IPS-15b (cell line): ENCODE measurements around the gene RHOU.

Source experiments
- H3K27me3 ChIP-seq: one replicate; pipeline ENCODE4 v1.6.1; 2013; ENCODE audit warnings: low read length; ENCODE audit not compliant: control insufficient read depth, insufficient read depth
- H3K36me3 ChIP-seq: one replicate; pipeline ENCODE4 v1.6.1; 2013; ENCODE audit warnings: low read length; ENCODE audit not compliant: control insufficient read depth, insufficient read depth
- H3K4me1 ChIP-seq: one replicate; pipeline ENCODE4 v1.6.1; 2013; ENCODE audit warnings: mild to moderate bottlenecking, low read length; ENCODE audit not compliant: control insufficient read depth, insufficient read depth
- H3K4me3 ChIP-seq: one replicate; pipeline ENCODE4 v1.5.1; 2013; ENCODE audit warnings: low read depth, low read length
- H3K9ac ChIP-seq: one replicate; pipeline ENCODE4 v1.6.1; 2013; ENCODE audit warnings: low read depth, mild to moderate bottlenecking, low read length
- H3K9me3 ChIP-seq: one replicate; pipeline ENCODE4 v1.6.1; 2013; ENCODE audit warnings: mild to moderate bottlenecking, low read length; ENCODE audit not compliant: control insufficient read depth, insufficient read depth

The RHOU gene

GRCh38 chr1:228751360-228752098 lies 16.2 kb downstream of the RHOU start:
- no peaks in the 10 kb centered on the region for H3K27me3 ChIP-seq
- no peaks in the 10 kb centered on the region for H3K4me1 ChIP-seq
- H3K9ac ChIP-seq = no peak overlapping the region
- no peak overlapping the region for H3K4me3 ChIP-seq
- H3K36me3 ChIP-seq = no peaks in the 10 kb centered on the region
- no peaks in the 10 kb centered on the region for H3K9me3 ChIP-seq

GRCh38 chr1:228752258-228752657 lies 17.0 kb downstream of the RHOU start:
- H3K27me3 ChIP-seq = no peaks in the 10 kb centered on the region
- no peak overlapping the region for H3K4me3 ChIP-seq
- H3K36me3 ChIP-seq = no peaks in the 10 kb centered on the region
- H3K9me3 ChIP-seq = no peaks in the 10 kb centered on the region
- no peaks in the 10 kb centered on the region for H3K4me1 ChIP-seq
- H3K9ac ChIP-seq = no peak overlapping the region

- Histone ChIP-seq H3K9ac (no peak overlapping the region), H3K4me3 (no peak overlapping the region), H3K4me1 (no peaks in the 10 kb centered on the region), H3K27me3 (no peaks in the 10 kb centered on the region), H3K36me3 (no peaks in the 10 kb centered on the region), H3K9me3 (no peaks in the 10 kb centered on the region)
These were observed 17.5 kb downstream of the RHOU start for GRCh38 chr1:228752675-228753265.

- Histone ChIP-seq H3K4me3 (no peak overlapping the region), H3K27me3 (no peaks in the 10 kb centered on the region), H3K36me3 (no peaks in the 10 kb centered on the region), H3K9ac (no peak overlapping the region), H3K9me3 (no peaks in the 10 kb centered on the region), H3K4me1 (no peaks in the 10 kb centered on the region)
These were observed 18.0 kb downstream of the RHOU start for GRCh38 chr1:228753287-228753686.

GRCh38 chr1:228753786-228754360 lies 18.6 kb downstream of the RHOU start:
- no peaks in the 10 kb centered on the region for H3K4me1 ChIP-seq
- H3K36me3 ChIP-seq = no peaks in the 10 kb centered on the region
- H3K9ac ChIP-seq = no peak overlapping the region
- H3K27me3 ChIP-seq = no peaks in the 10 kb centered on the region
- no peaks in the 10 kb centered on the region for H3K9me3 ChIP-seq
- no peak overlapping the region for H3K4me3 ChIP-seq

- H3K4me1 ChIP-seq = no peaks in the 10 kb centered on the region
- H3K4me3 ChIP-seq = no peak overlapping the region
These were observed 19.5 kb downstream of the RHOU start for GRCh38 chr1:228754646-228755268.

GRCh38 chr1:228755800-228756199 lies 20.5 kb downstream of the RHOU start:
- no peaks in the 10 kb centered on the region for H3K4me1 ChIP-seq
- no peak overlapping the region for H3K4me3 ChIP-seq
- H3K9ac ChIP-seq = no peak overlapping the region
- no peaks in the 10 kb centered on the region for H3K27me3 ChIP-seq
- H3K9me3 ChIP-seq = no peaks in the 10 kb centered on the region
- H3K36me3 ChIP-seq = no peaks in the 10 kb centered on the region

More at GRCh38 chr1:228754646-228755268, 19.5 kb downstream of the RHOU start:
- no peaks in the 10 kb centered on the region for H3K27me3 ChIP-seq
- no peaks in the 10 kb centered on the region for H3K36me3 ChIP-seq
- no peaks in the 10 kb centered on the region for H3K9me3 ChIP-seq
- H3K9ac ChIP-seq = no peak overlapping the region

- Histone ChIP-seq H3K4me3 (no peak overlapping the region), H3K9me3 (no peaks in the 10 kb centered on the region), H3K27me3 (no peaks in the 10 kb centered on the region), H3K36me3 (no peaks in the 10 kb centered on the region), H3K9ac (no peak overlapping the region), H3K4me1 (no peaks in the 10 kb centered on the region)
These were observed 21.2 kb downstream of the RHOU start for GRCh38 chr1:228756457-228756856.

- Histone ChIP-seq H3K9me3 (no peaks in the 10 kb centered on the region), H3K4me1 (no peaks in the 10 kb centered on the region), H3K36me3 (no peaks in the 10 kb centered on the region), H3K27me3 (no peaks in the 10 kb centered on the region), H3K4me3 (no peak overlapping the region), H3K9ac (no peak overlapping the region)
These were observed 23.2 kb downstream of the RHOU start for GRCh38 chr1:228758447-228758846.

GRCh38 chr1:228760979-228761378 lies 25.7 kb downstream of the RHOU start:
- Histone ChIP-seq H3K27me3 (no peaks in the 10 kb centered on the region), H3K9me3 (no peaks in the 10 kb centered on the region), H3K4me3 (no peak overlapping the region), H3K36me3 (no peaks in the 10 kb centered on the region), H3K4me1 (no peaks in the 10 kb centered on the region), H3K9ac (no peak overlapping the region)

GRCh38 chr1:228763561-228763960 lies 28.3 kb downstream of the RHOU start:
- Histone ChIP-seq H3K36me3 (no peaks in the 10 kb centered on the region), H3K4me3 (no peak overlapping the region), H3K27me3 (no peaks in the 10 kb centered on the region), H3K9ac (no peak overlapping the region), H3K4me1 (no peaks in the 10 kb centered on the region), H3K9me3 (no peaks in the 10 kb centered on the region)
